ENCODE results near the gene ZBTB7A.

Gene ZBTB7A

GRCh38 chr19:4066176-4066606, 508 bp downstream of the ZBTB7A start:
- peak; percentile 57 for DNase-seq

- DNase-seq = peak; percentile 97
Observed at GRCh38 chr19:4065430-4066175, 1.1 kb downstream of the ZBTB7A start.

GRCh38 chr19:4064496-4065260, 2.0 kb downstream of the ZBTB7A start:
- peak; percentile 55 for DNase-seq

GRCh38 chr19:4064149-4064495, 2.6 kb downstream of the ZBTB7A start:
- no peak for DNase-seq

- DNase-seq = no peak
Observed at GRCh38 chr19:4063369-4064148, 3.1 kb downstream of the ZBTB7A start.

- no peak for DNase-seq
Observed at GRCh38 chr19:4062419-4063368, 4.0 kb downstream of the ZBTB7A start.

GRCh38 chr19:4061683-4062418, 4.8 kb downstream of the ZBTB7A start:
- no peak for DNase-seq

GRCh38 chr19:4061178-4061682, 5.5 kb downstream of the ZBTB7A start:
- peak; percentile 43 for DNase-seq

- DNase-seq = no peak
Observed at GRCh38 chr19:4060621-4061177, 6.0 kb downstream of the ZBTB7A start.

- peak; percentile 52 for DNase-seq
Observed at GRCh38 chr19:4059891-4060620, 6.6 kb downstream of the ZBTB7A start.

DNA sequence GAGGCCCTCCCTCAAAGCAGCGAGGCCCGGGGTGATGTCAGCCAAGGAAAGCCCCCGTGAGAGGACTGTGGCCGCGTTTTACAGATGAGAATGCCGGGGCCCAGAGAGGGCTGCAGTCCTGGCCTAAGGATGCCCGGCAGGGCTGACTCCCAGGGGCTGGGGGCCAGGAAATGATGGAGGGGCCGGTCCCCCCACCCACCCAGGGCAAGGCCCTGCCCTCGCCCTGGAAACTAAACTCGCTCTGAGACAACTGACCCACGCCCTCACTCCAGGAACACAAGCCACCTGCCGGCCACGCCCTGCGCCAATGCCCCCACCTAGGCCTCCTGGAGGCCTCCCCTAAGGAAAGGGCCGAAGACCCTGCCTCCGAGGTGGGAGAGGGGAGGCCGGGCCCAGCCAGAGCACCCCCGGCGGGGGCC, 7.2 kb downstream of the ZBTB7A start:
- DNase-seq = no peak

GRCh38 chr19:4058693-4059452, 7.8 kb downstream of the ZBTB7A start:
- DNase-seq = no peak

DNA sequence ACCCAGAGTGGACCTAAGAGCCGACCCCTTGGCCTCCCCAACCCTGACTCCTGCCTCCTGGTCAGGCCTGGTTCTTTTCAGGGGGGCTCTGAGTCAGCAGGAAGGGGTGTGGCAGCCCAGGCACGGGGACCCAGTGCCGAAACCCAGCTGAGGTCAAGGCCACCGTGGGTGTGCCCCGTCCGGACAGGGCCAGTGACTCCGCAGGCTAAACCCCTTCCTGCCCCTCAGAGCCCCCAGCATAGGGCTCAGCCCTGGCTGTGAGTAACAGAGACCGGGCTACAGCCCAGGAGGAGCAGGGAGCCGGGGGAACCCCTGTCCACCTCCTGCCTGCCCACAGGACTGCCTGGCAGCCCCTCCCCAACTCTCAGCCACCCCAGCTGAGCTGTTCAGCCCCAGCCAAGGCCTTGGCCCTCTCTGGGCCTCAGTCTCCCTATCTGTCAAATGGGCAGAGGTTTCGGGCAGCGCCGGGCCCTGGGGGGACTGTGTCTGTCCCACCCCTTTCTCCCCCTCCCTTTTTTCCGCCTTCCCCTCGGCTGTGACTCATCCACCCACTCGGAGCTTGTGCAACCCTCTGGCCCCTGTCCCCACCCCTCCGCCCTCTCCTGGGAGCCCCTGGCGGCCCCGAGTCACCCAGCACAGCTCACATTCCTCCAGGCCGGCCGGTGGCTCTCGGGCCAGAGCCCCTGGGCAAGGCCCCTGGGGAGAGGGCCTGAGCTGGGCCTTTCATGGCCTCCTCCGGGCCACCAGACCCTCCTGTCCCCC, 8.6 kb downstream of the ZBTB7A start:
- DNase-seq = peak; percentile 66

- DNase-seq = no peak
Observed at GRCh38 chr19:4055209-4055552, 11.5 kb downstream of the ZBTB7A start.

GRCh38 chr19:4054441-4055208, 12.1 kb downstream of the ZBTB7A start:
- no peak for DNase-seq

GRCh38 chr19:4053423-4054324, 13.0 kb downstream of the ZBTB7A start:
- DNase-seq = no peak

DNA sequence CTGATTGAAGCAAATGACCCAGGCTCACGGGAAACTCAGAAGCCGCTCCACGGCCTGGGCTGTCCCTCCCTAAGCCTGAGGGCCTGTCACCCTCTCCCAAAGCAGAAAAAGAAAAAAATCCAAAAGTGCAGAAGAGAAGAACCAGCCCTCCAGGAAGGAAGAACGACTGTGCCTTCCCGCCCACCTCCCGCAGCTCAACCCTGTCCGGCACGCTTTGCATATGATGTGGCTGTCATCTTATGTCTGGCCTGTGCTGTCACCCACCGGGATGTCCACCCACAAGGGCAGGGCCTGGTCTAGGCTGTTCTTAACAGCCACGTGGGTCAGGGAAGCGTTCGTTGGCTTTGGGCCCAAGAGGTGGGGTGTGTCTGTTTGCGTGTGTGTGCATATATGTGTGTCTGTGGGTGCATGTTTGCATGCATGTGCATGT, 13.7 kb downstream of the ZBTB7A start:
- DNase-seq = no peak

All from activated CD4-positive, alpha-beta T cell treated with anti-CD3 and anti-CD28 coated beads for 48 hours (primary cell).